Measurements from ENCODE around the gene TXNRD1.

Gene TXNRD1

GRCh38 chr12:104365921-104366410 is 150.4 kb downstream of the TXNRD1 start:
- WGBS (ENCODE audit: insufficient coverage), result 100% methylated on average over 4 of the region's 5 CpGs
- H3K9me3 ChIP-seq (ENCODE audit: control extremely low read depth in 1 of 5, control insufficient read depth in 4 of 5, insufficient read depth in 2 of 5, low read depth in 1 of 5, low read length in 4 of 5), result peaks cover 0 to 8% (median 3%) of the 10 kb centered on the region in 5 experiments
- no peak for DNase-seq
- no peaks in the 10 kb centered on the region for H3K36me3 ChIP-seq (ENCODE audit: control insufficient read depth in 4 of 4, insufficient read depth in 4 of 4, low read length in 3 of 4)
- no peak overlapping the region for H3K4me3 ChIP-seq (ENCODE audit: control insufficient read depth in 1 of 7, extremely low read depth in 1 of 7, insufficient read depth in 4 of 7, low read depth in 2 of 7, low read length in 6 of 7)
- POLR2A ChIA-PET, result no interaction called here
- H3K27me3 ChIP-seq (replicated peaks in 2 of 5; ENCODE audit: control insufficient read depth in 4 of 5, insufficient read depth in 5 of 5, low read length in 4 of 5), result no peaks in the 10 kb centered on the region
- CTCF ChIA-PET, result interaction anchor here (0.7 to 1.8 kb wide), 2 partner anchors 16 to 72 kb away, joined by 3 to 5 read pairs; no protein-coding TSS in a partner anchor
- H3K4me1 ChIP-seq (ENCODE audit: control extremely low read depth in 1 of 4, control insufficient read depth in 4 of 4, insufficient read depth in 4 of 4, low read length in 3 of 4), result peaks cover 0 to under 1% (median under 1%) of the 10 kb centered on the region in 4 experiments
- H3K27ac ChIP-seq (ENCODE audit: insufficient read depth in 1 of 2, low read depth in 1 of 2, low read length in 2 of 2, poor library complexity in 1 of 2, severe bottlenecking in 2 of 2), result no peak overlapping the region

- WGBS (ENCODE audit: insufficient coverage), result 100% methylated on average over 1 of the region's 2 CpGs
- POLR2A ChIA-PET, result no interaction called here
These were observed 154.1 kb downstream of the TXNRD1 start for GRCh38 chr12:104369708-104370107.

GRCh38 chr12:104371043-104371870 is 155.7 kb downstream of the TXNRD1 start:
- peaks cover 0 to 10% (median 3%) of the 10 kb centered on the region in 5 experiments for H3K9me3 ChIP-seq (ENCODE audit: control extremely low read depth in 1 of 5, control insufficient read depth in 4 of 5, insufficient read depth in 2 of 5, low read depth in 1 of 5, low read length in 4 of 5)
- H3K36me3 ChIP-seq (ENCODE audit: control insufficient read depth in 4 of 4, insufficient read depth in 4 of 4, low read length in 3 of 4), result no peaks in the 10 kb centered on the region
- H3K4me3 ChIP-seq (ENCODE audit: control insufficient read depth in 1 of 7, extremely low read depth in 1 of 7, insufficient read depth in 4 of 7, low read depth in 2 of 7, low read length in 6 of 7), result no peak overlapping the region
- POLR2A ChIA-PET, result no interaction called here
- peaks cover 3 to 23% (median 20%) of the 10 kb centered on the region in 4 experiments for H3K4me1 ChIP-seq (ENCODE audit: control extremely low read depth in 1 of 4, control insufficient read depth in 4 of 4, insufficient read depth in 4 of 4, low read length in 3 of 4)
- no peak overlapping the region for H3K27ac ChIP-seq (ENCODE audit: insufficient read depth in 1 of 2, low read depth in 1 of 2, low read length in 2 of 2, poor library complexity in 1 of 2, severe bottlenecking in 2 of 2)
- no peaks in the 10 kb centered on the region for H3K27me3 ChIP-seq (replicated peaks in 2 of 5; ENCODE audit: control insufficient read depth in 4 of 5, insufficient read depth in 5 of 5, low read length in 4 of 5)
- 74% methylated on average over 14 of the region's 15 CpGs for WGBS (ENCODE audit: insufficient coverage)
- peak in 2 of 3 donors; percentile 18 to 27 for DNase-seq
- CTCF ChIA-PET, result interaction anchor here (0.6 to 0.9 kb wide), 2 partner anchors 9 kb away, joined by 3 read pairs; no protein-coding TSS in a partner anchor

More at GRCh38 chr12:104369708-104370107, 154.1 kb downstream of the TXNRD1 start:
- CTCF ChIA-PET, result interaction anchor here (1.0 kb wide), 1 partner anchor 12 kb away, joined by 3 read pairs; no protein-coding TSS in a partner anchor
- Histone ChIP-seq H3K36me3 (ENCODE audit: control insufficient read depth in 4 of 4, insufficient read depth in 4 of 4, low read length in 3 of 4) (no peaks in the 10 kb centered on the region), H3K27ac (ENCODE audit: insufficient read depth in 1 of 2, low read depth in 1 of 2, low read length in 2 of 2, poor library complexity in 1 of 2, severe bottlenecking in 2 of 2) (no peak overlapping the region), H3K4me1 (ENCODE audit: control extremely low read depth in 1 of 4, control insufficient read depth in 4 of 4, insufficient read depth in 4 of 4, low read length in 3 of 4) (peaks cover 3 to 23% (median 20%) of the 10 kb centered on the region in 4 experiments), H3K9me3 (ENCODE audit: control extremely low read depth in 1 of 5, control insufficient read depth in 4 of 5, insufficient read depth in 2 of 5, low read depth in 1 of 5, low read length in 4 of 5) (peaks cover 0 to 10% (median 3%) of the 10 kb centered on the region in 5 experiments), H3K27me3 (replicated peaks in 2 of 5; ENCODE audit: control insufficient read depth in 4 of 5, insufficient read depth in 5 of 5, low read length in 4 of 5) (no peaks in the 10 kb centered on the region), H3K4me3 (ENCODE audit: control insufficient read depth in 1 of 7, extremely low read depth in 1 of 7, insufficient read depth in 4 of 7, low read depth in 2 of 7, low read length in 6 of 7) (no peak overlapping the region)
- no peak for DNase-seq

GRCh38 chr12:104372061-104372720 is 156.6 kb downstream of the TXNRD1 start:
- Histone ChIP-seq H3K9me3 (ENCODE audit: control extremely low read depth in 1 of 5, control insufficient read depth in 4 of 5, insufficient read depth in 2 of 5, low read depth in 1 of 5, low read length in 4 of 5) (peaks cover 0 to 10% (median 3%) of the 10 kb centered on the region in 5 experiments), H3K4me1 (ENCODE audit: control extremely low read depth in 1 of 4, control insufficient read depth in 4 of 4, insufficient read depth in 4 of 4, low read length in 3 of 4) (peaks cover 3 to 23% (median 20%) of the 10 kb centered on the region in 4 experiments), H3K27me3 (replicated peaks in 2 of 5; ENCODE audit: control insufficient read depth in 4 of 5, insufficient read depth in 5 of 5, low read length in 4 of 5) (no peaks in the 10 kb centered on the region), H3K36me3 (ENCODE audit: control insufficient read depth in 4 of 4, insufficient read depth in 4 of 4, low read length in 3 of 4) (no peaks in the 10 kb centered on the region), H3K4me3 (ENCODE audit: control insufficient read depth in 1 of 7, extremely low read depth in 1 of 7, insufficient read depth in 4 of 7, low read depth in 2 of 7, low read length in 6 of 7) (peak overlapping the region in 2 of 7 experiments; percentile 33 to 54), H3K27ac (ENCODE audit: insufficient read depth in 1 of 2, low read depth in 1 of 2, low read length in 2 of 2, poor library complexity in 1 of 2, severe bottlenecking in 2 of 2) (no peak overlapping the region)
- CTCF ChIA-PET, result interaction anchor here (0.6 to 2.3 kb wide), 4 partner anchors 8 to 681 kb away, joined by 3 to 12 read pairs (median 3); no protein-coding TSS in a partner anchor
- DNase-seq, result peak; percentile 83 to 97 (median 96)
- POLR2A ChIA-PET, result no interaction called here
- 9% methylated on average over 10 of the region's 12 CpGs for WGBS (ENCODE audit: insufficient coverage)

- Histone ChIP-seq H3K4me1 (ENCODE audit: control extremely low read depth in 1 of 4, control insufficient read depth in 4 of 4, insufficient read depth in 4 of 4, low read length in 3 of 4) (peaks cover 3 to 23% (median 20%) of the 10 kb centered on the region in 4 experiments), H3K9me3 (ENCODE audit: control extremely low read depth in 1 of 5, control insufficient read depth in 4 of 5, insufficient read depth in 2 of 5, low read depth in 1 of 5, low read length in 4 of 5) (peaks cover 0 to 10% (median 3%) of the 10 kb centered on the region in 5 experiments), H3K4me3 (ENCODE audit: control insufficient read depth in 1 of 7, extremely low read depth in 1 of 7, insufficient read depth in 4 of 7, low read depth in 2 of 7, low read length in 6 of 7) (peak overlapping the region in 2 of 7 experiments; percentile 33 to 54), H3K36me3 (ENCODE audit: control insufficient read depth in 4 of 4, insufficient read depth in 4 of 4, low read length in 3 of 4) (no peaks in the 10 kb centered on the region), H3K27ac (ENCODE audit: insufficient read depth in 1 of 2, low read depth in 1 of 2, low read length in 2 of 2, poor library complexity in 1 of 2, severe bottlenecking in 2 of 2) (no peak overlapping the region), H3K27me3 (replicated peaks in 2 of 5; ENCODE audit: control insufficient read depth in 4 of 5, insufficient read depth in 5 of 5, low read length in 4 of 5) (no peaks in the 10 kb centered on the region)
- 88% methylated on average over 7 of the region's 10 CpGs for whole genome bisulfite sequencing (ENCODE audit: insufficient coverage)
- POLR2A ChIA-PET, result no interaction called here
- CTCF ChIA-PET, result interaction anchor here (0.9 to 2.3 kb wide), 4 partner anchors 9 to 680 kb away, joined by 3 to 12 read pairs (median 4); no protein-coding TSS in a partner anchor
- no peak for DNase-seq
These were observed 157.2 kb downstream of the TXNRD1 start for GRCh38 chr12:104372721-104373335.

GRCh38 chr12:104374071-104374470 is 158.5 kb downstream of the TXNRD1 start:
- WGBS (ENCODE audit: insufficient coverage), result 100% methylated on average over 2 of the region's 2 CpGs
- Histone ChIP-seq H3K4me1 (ENCODE audit: control extremely low read depth in 1 of 4, control insufficient read depth in 4 of 4, insufficient read depth in 4 of 4, low read length in 3 of 4) (peaks cover 3 to 23% (median 20%) of the 10 kb centered on the region in 4 experiments), H3K27ac (ENCODE audit: insufficient read depth in 1 of 2, low read depth in 1 of 2, low read length in 2 of 2, poor library complexity in 1 of 2, severe bottlenecking in 2 of 2) (no peak overlapping the region), H3K36me3 (ENCODE audit: control insufficient read depth in 4 of 4, insufficient read depth in 4 of 4, low read length in 3 of 4) (no peaks in the 10 kb centered on the region), H3K9me3 (ENCODE audit: control extremely low read depth in 1 of 5, control insufficient read depth in 4 of 5, insufficient read depth in 2 of 5, low read depth in 1 of 5, low read length in 4 of 5) (peaks cover 0 to 10% (median 3%) of the 10 kb centered on the region in 5 experiments), H3K27me3 (replicated peaks in 2 of 5; ENCODE audit: control insufficient read depth in 4 of 5, insufficient read depth in 5 of 5, low read length in 4 of 5) (no peaks in the 10 kb centered on the region), H3K4me3 (ENCODE audit: control insufficient read depth in 1 of 7, extremely low read depth in 1 of 7, insufficient read depth in 4 of 7, low read depth in 2 of 7, low read length in 6 of 7) (no peak overlapping the region)
- DNase-seq, result no peak
- CTCF ChIA-PET, result interaction anchor here (0.6 to 2.3 kb wide), 5 partner anchors 8 to 708 kb away, joined by 3 to 12 read pairs (median 4); no protein-coding TSS in a partner anchor
- POLR2A ChIA-PET, result interaction anchor here (0.6 kb wide), 1 partner anchor 40 kb away, joined by 6 read pairs; no protein-coding TSS in a partner anchor
